Fibroblast of mammary gland (primary cell): ENCODE results near the gene CDR2.

Source experiments
- DNase-seq: peaks from one replicate; pipeline ENCODE4 v3.0.0-alpha.2; 2010; ENCODE audit warnings: low read depth
- H3K4me3 ChIP-seq: 2 replicates; pipeline ENCODE4 v1.5.1; 2011; ENCODE audit warnings: low read depth, mild to moderate bottlenecking, low read length, moderate library complexity; ENCODE audit not compliant: control insufficient read depth
- TF ChIP-seq, protein P1 (sequence below): conservative IDR thresholded peaks from 2 replicates; pipeline ENCODE4 v1.5.1; 2011; ENCODE audit warnings: low read depth, low read length, inconsistent platforms; ENCODE audit not compliant: control insufficient read depth, insufficient read depth

Gene CDR2

GRCh38 chr16:22312897-22313781 is 61.3 kb downstream of the CDR2 start:
- DNase-seq: no peak
- H3K4me3 ChIP-seq: no peak overlapping the region
- TF ChIP-seq, protein P1, sequence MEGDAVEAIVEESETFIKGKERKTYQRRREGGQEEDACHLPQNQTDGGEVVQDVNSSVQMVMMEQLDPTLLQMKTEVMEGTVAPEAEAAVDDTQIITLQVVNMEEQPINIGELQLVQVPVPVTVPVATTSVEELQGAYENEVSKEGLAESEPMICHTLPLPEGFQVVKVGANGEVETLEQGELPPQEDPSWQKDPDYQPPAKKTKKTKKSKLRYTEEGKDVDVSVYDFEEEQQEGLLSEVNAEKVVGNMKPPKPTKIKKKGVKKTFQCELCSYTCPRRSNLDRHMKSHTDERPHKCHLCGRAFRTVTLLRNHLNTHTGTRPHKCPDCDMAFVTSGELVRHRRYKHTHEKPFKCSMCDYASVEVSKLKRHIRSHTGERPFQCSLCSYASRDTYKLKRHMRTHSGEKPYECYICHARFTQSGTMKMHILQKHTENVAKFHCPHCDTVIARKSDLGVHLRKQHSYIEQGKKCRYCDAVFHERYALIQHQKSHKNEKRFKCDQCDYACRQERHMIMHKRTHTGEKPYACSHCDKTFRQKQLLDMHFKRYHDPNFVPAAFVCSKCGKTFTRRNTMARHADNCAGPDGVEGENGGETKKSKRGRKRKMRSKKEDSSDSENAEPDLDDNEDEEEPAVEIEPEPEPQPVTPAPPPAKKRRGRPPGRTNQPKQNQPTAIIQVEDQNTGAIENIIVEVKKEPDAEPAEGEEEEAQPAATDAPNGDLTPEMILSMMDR: no peak

GRCh38 chr16:22311520-22311919 is 62.9 kb downstream of the CDR2 start:
- H3K4me3 ChIP-seq: no peak overlapping the region
- no peak for DNase-seq
- TF ChIP-seq, protein P1: no peak

DNA sequence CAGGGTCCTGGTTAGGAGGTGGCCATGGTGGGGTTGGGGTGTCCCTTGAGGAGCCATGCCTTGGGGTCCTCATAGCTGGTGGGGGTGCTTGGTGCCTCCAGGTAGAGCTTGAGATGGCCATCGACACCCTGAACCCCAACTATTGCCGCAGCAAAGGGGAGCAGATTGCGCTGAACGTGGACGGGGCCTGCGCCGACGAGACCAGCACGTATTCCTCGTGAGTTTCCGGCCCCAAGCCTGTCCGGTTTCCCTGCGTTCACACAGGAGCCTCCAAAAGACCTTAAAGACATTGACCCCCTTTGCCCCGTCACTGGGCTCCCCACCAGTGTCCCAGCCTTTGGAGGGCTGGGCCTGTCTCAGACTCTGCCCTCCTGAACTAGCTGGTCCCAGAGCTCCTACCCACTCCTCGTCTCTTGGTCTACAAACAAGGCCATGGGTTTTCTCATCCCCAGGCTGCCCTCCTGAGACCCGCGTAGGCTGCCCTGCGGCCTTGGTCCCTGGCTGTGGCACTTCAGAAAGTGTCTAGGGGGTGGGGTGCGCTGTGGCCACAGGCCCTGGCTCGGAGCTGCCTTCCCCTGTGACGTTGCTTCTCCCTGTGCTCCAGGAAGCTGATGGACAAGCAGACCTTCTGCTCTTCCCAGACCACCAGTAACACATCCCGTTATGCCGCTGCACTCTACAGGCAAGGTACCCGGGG is 65.4 kb downstream of the CDR2 start:
- no peak for DNase-seq
- no peak overlapping the region for H3K4me3 ChIP-seq
- TF ChIP-seq, protein P1: no peak

DNA sequence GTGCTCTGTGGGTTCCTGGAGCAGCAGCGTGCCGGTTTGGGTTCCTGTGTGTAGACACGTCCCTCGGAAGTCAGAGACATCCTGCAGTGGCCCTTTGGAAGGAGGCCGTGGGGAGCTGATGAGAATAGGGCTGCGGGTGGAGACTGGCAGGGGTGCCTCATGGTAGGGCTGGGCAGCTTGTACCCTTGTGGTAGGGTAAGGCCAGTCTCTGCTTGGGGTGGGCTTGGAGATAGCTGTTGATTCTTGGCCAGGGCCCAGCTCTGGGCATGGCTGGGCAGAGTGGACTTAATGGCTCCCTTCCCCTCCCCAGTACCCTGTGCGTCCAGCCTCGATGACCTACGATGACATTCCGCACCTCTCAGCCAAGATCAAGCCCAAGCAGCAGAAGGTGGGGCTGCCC is 66.6 kb downstream of the CDR2 start:
- DNase-seq: no peak
- TF ChIP-seq, protein P1: no peak

GRCh38 chr16:22306788-22307187 is 67.6 kb downstream of the CDR2 start:
- DNase-seq: no peak
- TF ChIP-seq, protein P1: no peak
- H3K4me3 ChIP-seq: no peak overlapping the region

More for the DNA sequence above, 66.6 kb downstream of the CDR2 start:
- no peak overlapping the region for H3K4me3 ChIP-seq

DNA sequence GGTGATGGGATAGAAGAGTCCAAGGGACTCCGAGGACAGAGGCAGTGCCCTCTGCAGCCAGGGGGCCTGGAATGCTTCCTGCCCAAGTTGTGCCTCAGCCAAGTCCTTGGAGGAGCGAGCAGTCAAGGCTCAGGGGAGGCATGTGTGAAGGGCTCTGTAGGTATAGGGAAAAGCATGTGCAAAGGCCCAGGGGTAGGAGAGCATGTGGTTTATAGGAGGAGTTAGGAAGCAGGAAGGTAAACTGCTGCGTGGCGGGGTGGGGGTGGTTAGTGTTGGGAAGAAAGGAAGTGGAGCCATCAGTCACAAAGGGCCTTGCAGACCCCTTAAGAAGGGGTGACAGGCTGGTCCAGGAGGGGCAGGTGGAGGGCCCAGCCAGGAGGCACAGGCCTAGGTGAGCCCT is 70.0 kb downstream of the CDR2 start:
- TF ChIP-seq, protein P1: no peak
- no peak overlapping the region for H3K4me3 ChIP-seq
- DNase-seq: no peak
